ENCODE data around the gene SPEF2. TPM values are rescaled to one million over a fixed set of nuclear protein-coding genes. Genes with fewer than 3 reads are reported as not detected.

The SPEF2 gene
- total and polyA plus RNA-seq, 4 donors, result 0.42 to 4.5 (median 2.1) TPM

DNA sequence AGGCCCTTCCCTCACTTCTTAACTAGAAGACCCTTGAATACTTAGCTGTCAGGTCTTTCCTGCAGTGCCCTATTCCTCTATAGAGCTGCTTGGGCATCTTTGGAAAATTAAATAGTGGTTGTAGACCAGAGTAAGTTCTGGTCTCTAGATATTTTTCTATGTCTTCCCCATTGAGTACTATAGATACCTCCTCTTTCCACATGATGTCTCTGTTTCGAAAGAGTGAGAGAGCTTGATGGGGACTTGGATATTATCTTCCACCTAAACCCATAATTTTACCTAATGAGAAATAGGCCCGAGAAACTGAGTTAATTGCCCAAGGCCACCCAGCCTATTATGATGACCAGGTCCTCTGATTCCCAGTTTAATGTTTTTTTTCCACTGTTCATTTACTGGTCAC, 40.2 kb downstream of the SPEF2 start:
- H3K27ac ChIP-seq (ENCODE audit: low read depth in 1 of 2, low read length in 2 of 2), result no peak overlapping the region
- H3K36me3 ChIP-seq (ENCODE audit: control insufficient read depth in 4 of 4, insufficient read depth in 3 of 4, low read depth in 1 of 4, low read length in 3 of 4), result no peaks in the 10 kb centered on the region
- no peaks in the 10 kb centered on the region for H3K4me1 ChIP-seq (ENCODE audit: control insufficient read depth in 4 of 4, insufficient read depth in 4 of 4, low read length in 3 of 4)
- no peaks in the 10 kb centered on the region for H3K27me3 ChIP-seq (ENCODE audit: control insufficient read depth in 4 of 4, insufficient read depth in 4 of 4, low read length in 3 of 4)
- TF ChIP-seq, protein P1, sequence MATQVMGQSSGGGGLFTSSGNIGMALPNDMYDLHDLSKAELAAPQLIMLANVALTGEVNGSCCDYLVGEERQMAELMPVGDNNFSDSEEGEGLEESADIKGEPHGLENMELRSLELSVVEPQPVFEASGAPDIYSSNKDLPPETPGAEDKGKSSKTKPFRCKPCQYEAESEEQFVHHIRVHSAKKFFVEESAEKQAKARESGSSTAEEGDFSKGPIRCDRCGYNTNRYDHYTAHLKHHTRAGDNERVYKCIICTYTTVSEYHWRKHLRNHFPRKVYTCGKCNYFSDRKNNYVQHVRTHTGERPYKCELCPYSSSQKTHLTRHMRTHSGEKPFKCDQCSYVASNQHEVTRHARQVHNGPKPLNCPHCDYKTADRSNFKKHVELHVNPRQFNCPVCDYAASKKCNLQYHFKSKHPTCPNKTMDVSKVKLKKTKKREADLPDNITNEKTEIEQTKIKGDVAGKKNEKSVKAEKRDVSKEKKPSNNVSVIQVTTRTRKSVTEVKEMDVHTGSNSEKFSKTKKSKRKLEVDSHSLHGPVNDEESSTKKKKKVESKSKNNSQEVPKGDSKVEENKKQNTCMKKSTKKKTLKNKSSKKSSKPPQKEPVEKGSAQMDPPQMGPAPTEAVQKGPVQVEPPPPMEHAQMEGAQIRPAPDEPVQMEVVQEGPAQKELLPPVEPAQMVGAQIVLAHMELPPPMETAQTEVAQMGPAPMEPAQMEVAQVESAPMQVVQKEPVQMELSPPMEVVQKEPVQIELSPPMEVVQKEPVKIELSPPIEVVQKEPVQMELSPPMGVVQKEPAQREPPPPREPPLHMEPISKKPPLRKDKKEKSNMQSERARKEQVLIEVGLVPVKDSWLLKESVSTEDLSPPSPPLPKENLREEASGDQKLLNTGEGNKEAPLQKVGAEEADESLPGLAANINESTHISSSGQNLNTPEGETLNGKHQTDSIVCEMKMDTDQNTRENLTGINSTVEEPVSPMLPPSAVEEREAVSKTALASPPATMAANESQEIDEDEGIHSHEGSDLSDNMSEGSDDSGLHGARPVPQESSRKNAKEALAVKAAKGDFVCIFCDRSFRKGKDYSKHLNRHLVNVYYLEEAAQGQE (IDR thresholded peaks at IDR 0.05), result no peak
- no peak for TF ChIP-seq EGR1 (IDR thresholded peaks at IDR 0.05; ENCODE audit: low read depth in 2 of 2)
- no peak for TF ChIP-seq YY1 (IDR thresholded peaks at IDR 0.05)
- TF ChIP-seq RXRA (IDR thresholded peaks at IDR 0.05), result no peak
- TF ChIP-seq, protein P2, sequence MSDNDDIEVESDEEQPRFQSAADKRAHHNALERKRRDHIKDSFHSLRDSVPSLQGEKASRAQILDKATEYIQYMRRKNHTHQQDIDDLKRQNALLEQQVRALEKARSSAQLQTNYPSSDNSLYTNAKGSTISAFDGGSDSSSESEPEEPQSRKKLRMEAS (IDR thresholded peaks at IDR 0.05), result no peak
- TF ChIP-seq RAD21 (IDR thresholded peaks at IDR 0.05), result no peak
- no peak for TF ChIP-seq SP1 (IDR thresholded peaks at IDR 0.05)
- TF ChIP-seq NR2F2 (IDR thresholded peaks at IDR 0.05), result no peak
- TF ChIP-seq, protein P3, sequence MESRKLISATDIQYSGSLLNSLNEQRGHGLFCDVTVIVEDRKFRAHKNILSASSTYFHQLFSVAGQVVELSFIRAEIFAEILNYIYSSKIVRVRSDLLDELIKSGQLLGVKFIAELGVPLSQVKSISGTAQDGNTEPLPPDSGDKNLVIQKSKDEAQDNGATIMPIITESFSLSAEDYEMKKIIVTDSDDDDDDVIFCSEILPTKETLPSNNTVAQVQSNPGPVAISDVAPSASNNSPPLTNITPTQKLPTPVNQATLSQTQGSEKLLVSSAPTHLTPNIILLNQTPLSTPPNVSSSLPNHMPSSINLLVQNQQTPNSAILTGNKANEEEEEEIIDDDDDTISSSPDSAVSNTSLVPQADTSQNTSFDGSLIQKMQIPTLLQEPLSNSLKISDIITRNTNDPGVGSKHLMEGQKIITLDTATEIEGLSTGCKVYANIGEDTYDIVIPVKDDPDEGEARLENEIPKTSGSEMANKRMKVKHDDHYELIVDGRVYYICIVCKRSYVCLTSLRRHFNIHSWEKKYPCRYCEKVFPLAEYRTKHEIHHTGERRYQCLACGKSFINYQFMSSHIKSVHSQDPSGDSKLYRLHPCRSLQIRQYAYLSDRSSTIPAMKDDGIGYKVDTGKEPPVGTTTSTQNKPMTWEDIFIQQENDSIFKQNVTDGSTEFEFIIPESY (IDR thresholded peaks at IDR 0.05), result no peak
- TF ChIP-seq, protein P4, sequence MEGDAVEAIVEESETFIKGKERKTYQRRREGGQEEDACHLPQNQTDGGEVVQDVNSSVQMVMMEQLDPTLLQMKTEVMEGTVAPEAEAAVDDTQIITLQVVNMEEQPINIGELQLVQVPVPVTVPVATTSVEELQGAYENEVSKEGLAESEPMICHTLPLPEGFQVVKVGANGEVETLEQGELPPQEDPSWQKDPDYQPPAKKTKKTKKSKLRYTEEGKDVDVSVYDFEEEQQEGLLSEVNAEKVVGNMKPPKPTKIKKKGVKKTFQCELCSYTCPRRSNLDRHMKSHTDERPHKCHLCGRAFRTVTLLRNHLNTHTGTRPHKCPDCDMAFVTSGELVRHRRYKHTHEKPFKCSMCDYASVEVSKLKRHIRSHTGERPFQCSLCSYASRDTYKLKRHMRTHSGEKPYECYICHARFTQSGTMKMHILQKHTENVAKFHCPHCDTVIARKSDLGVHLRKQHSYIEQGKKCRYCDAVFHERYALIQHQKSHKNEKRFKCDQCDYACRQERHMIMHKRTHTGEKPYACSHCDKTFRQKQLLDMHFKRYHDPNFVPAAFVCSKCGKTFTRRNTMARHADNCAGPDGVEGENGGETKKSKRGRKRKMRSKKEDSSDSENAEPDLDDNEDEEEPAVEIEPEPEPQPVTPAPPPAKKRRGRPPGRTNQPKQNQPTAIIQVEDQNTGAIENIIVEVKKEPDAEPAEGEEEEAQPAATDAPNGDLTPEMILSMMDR (IDR thresholded peaks at IDR 0.05; ENCODE audit: low read depth, low read length, missing input control), result no peak
- TF ChIP-seq, protein P5, sequence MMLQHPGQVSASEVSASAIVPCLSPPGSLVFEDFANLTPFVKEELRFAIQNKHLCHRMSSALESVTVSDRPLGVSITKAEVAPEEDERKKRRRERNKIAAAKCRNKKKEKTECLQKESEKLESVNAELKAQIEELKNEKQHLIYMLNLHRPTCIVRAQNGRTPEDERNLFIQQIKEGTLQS (IDR thresholded peaks at IDR 0.05), result no peak
- no peak for TF ChIP-seq JUND (IDR thresholded peaks at IDR 0.05)
- TF ChIP-seq FOXA1 (IDR thresholded peaks at IDR 0.05), result no peak
- TF ChIP-seq HNF4A (conservative IDR thresholded peaks at IDR 0.05), result no peak
- no peak for TF ChIP-seq HNF4G (IDR thresholded peaks at IDR 0.05)
- TF ChIP-seq TAF1 (conservative IDR thresholded peaks at IDR 0.05), result no peak
- TF ChIP-seq FOXA2 (IDR thresholded peaks at IDR 0.05), result no peak
- TF ChIP-seq GABPA (IDR thresholded peaks at IDR 0.05 in 1 of 2, conservative IDR thresholded peaks at IDR 0.05 in 1 of 2), result no peak
- no peak overlapping the region for H3K9ac ChIP-seq (ENCODE audit: low read depth in 1 of 2, low read length in 2 of 2)
- DNase-seq (ENCODE audit: low spot score), result no peak
- no peak overlapping the region for H3K4me3 ChIP-seq (ENCODE audit: low read depth in 1 of 3, low read length in 3 of 3)
- H3K9me3 ChIP-seq (ENCODE audit: control insufficient read depth in 4 of 4, low read length in 3 of 4), result no peaks in the 10 kb centered on the region
- 94% methylated on average over 2 of the region's 2 CpGs for WGBS

All from liver (tissue), 9 donors.